ENCODE results near the gene ZXDC.

ZXDC gene

GRCh38 chr3:126435456-126436315 lies 40.0 kb downstream of the ZXDC start:
- no peak for DNase-seq (ENCODE audit: low read depth in 2 of 2)

- no peak for DNase-seq (ENCODE audit: low read depth in 2 of 2)
These were observed 40.7 kb downstream of the ZXDC start for GRCh38 chr3:126434931-126435411.

GRCh38 chr3:126434264-126434590 lies 41.5 kb downstream of the ZXDC start:
- DNase-seq (ENCODE audit: low read depth in 2 of 2): no peak

- DNase-seq (ENCODE audit: low read depth in 2 of 2): no peak
These were observed 42.0 kb downstream of the ZXDC start for GRCh38 chr3:126433496-126434263.

- DNase-seq (ENCODE audit: low read depth in 2 of 2): no peak
These were observed 42.6 kb downstream of the ZXDC start for GRCh38 chr3:126433105-126433430.

GRCh38 chr3:126432361-126433104 lies 43.2 kb downstream of the ZXDC start:
- DNase-seq (ENCODE audit: low read depth in 2 of 2): no peak

GRCh38 chr3:126431103-126431534 lies 44.6 kb downstream of the ZXDC start:
- no peak for DNase-seq (ENCODE audit: low read depth in 2 of 2)

GRCh38 chr3:126424751-126425150 lies 50.9 kb downstream of the ZXDC start:
- DNase-seq (ENCODE audit: low read depth in 2 of 2): no peak

- no peak for DNase-seq (ENCODE audit: low read depth in 2 of 2)
These were observed 51.5 kb downstream of the ZXDC start for GRCh38 chr3:126424039-126424717.

- no peak for DNase-seq (ENCODE audit: low read depth in 2 of 2)
These were observed 52.3 kb downstream of the ZXDC start for GRCh38 chr3:126423191-126424038.

- DNase-seq (ENCODE audit: low read depth in 2 of 2): no peak
These were observed 53.1 kb downstream of the ZXDC start for GRCh38 chr3:126422571-126423091.

GRCh38 chr3:126422121-126422520 lies 53.6 kb downstream of the ZXDC start:
- no peak for DNase-seq (ENCODE audit: low read depth in 2 of 2)

GRCh38 chr3:126421573-126422119 lies 54.0 kb downstream of the ZXDC start:
- DNase-seq (ENCODE audit: low read depth in 2 of 2): no peak

GRCh38 chr3:126419886-126420786 lies 55.6 kb downstream of the ZXDC start:
- no peak for DNase-seq (ENCODE audit: low read depth in 2 of 2)

- no peak for DNase-seq (ENCODE audit: low read depth in 2 of 2)
These were observed 56.5 kb downstream of the ZXDC start for GRCh38 chr3:126419151-126419703.

- DNase-seq (ENCODE audit: low read depth in 2 of 2): no peak
These were observed 57.0 kb downstream of the ZXDC start for GRCh38 chr3:126418661-126419131.

- DNase-seq (ENCODE audit: low read depth in 2 of 2): no peak
These were observed 57.6 kb downstream of the ZXDC start for GRCh38 chr3:126417981-126418530.

- DNase-seq (ENCODE audit: low read depth in 2 of 2): no peak
These were observed 58.2 kb downstream of the ZXDC start for GRCh38 chr3:126417515-126417914.
